H1 (cell line): Measurements from ENCODE around the gene SRMS. TPM values are rescaled to one million over a fixed set of nuclear protein-coding genes. Genes with fewer than 3 reads are reported as not detected.

Source experiments
- CTCF ChIA-PET: fragments of 300-600 bp; sonication (Branson Sonifier 250); formaldehyde crosslinking; loops from one replicate; lab custom pipeline; 2021; ENCODE audit not compliant: partially characterized antibody; lab: Charles Lee
- POLR2A ChIA-PET: fragments of 300-600 bp; sonication (Branson Sonifier 250); formaldehyde crosslinking; loops from one replicate; lab custom pipeline; 2021; ENCODE audit warnings: inconsistent platforms; ENCODE audit not compliant: partially characterized antibody; lab: Charles Lee
- DNase-seq, 2 experiments: peaks; one replicate each; pipeline versions ENCODE4 v3.0.0 to v3.0.0-alpha.2; 2010 to 2022; ENCODE audit warnings: low spot score in 2 of 2, low read depth in 1 of 2, mixed read lengths in 1 of 2
- FAIRE-seq: peaks from 2 replicates; lab custom pipeline; 2011; peaks lifted over from hg19 to GRCh38; lab: Jason Lieb, UNC
- H2AFZ ChIP-seq: 2 replicates; pipeline ENCODE4 v1.8.1; 2012; ENCODE audit warnings: low read length, inconsistent platforms
- H2AK5ac ChIP-seq: 2 replicates; pipeline ENCODE4 v1.6.1; 2013; ENCODE audit warnings: low read depth, low read length
- H2BK120ac ChIP-seq: replicated peaks from 2 replicates; pipeline ENCODE3; 2013; ENCODE audit warnings: low read depth, low read length, inconsistent platforms
- H2BK12ac ChIP-seq: 2 replicates; pipeline ENCODE4 v1.6.1; 2013; ENCODE audit warnings: low read depth, low read length
- H2BK15ac ChIP-seq: 2 replicates; pipeline ENCODE4 v1.6.1; 2013; ENCODE audit warnings: low read length
- H2BK20ac ChIP-seq: 2 replicates; pipeline ENCODE4 v1.6.1; 2013; ENCODE audit warnings: low read length
- H2BK5ac ChIP-seq: 2 replicates; pipeline ENCODE4 v1.6.1; 2013; ENCODE audit warnings: low read depth, low read length
- H3K14ac ChIP-seq: 2 replicates; pipeline ENCODE4 v1.6.1; 2013; ENCODE audit warnings: inconsistent platforms; ENCODE audit not compliant: insufficient read length
- H3K18ac ChIP-seq: 2 replicates; pipeline ENCODE4 v1.6.1; 2013; ENCODE audit warnings: low read length; ENCODE audit errors: extremely low read depth
- H3K23ac ChIP-seq: 2 replicates; pipeline ENCODE4 v1.6.1; 2013; ENCODE audit warnings: inconsistent platforms; ENCODE audit not compliant: insufficient read length
- H3K23me2 ChIP-seq: 2 replicates; pipeline ENCODE4 v1.6.1; 2013; ENCODE audit warnings: low read depth, low read length
- H3K27ac ChIP-seq: 2 replicates; pipeline ENCODE4 v1.6.1; 2011; ENCODE audit warnings: low read depth, low read length, inconsistent platforms
- H3K27me3 ChIP-seq, 4 experiments: replicated peaks in 1 of 4; 1 replicate in 1 of 4; 2 replicates in 3 of 4; pipeline versions ENCODE4 v1.6.1 to v1.8.1; 2011 to 2013; ENCODE audit warnings: low read length in 3 of 4, mild to moderate bottlenecking in 3 of 4, inconsistent platforms in 2 of 4, mixed read lengths in 2 of 4, moderate library complexity in 1 of 4; ENCODE audit not compliant: control insufficient read depth in 3 of 4, insufficient read depth in 3 of 4; ENCODE audit errors: extremely low read depth in 1 of 4
- H3K36me3 ChIP-seq, 4 experiments: 2 replicates each; pipeline versions ENCODE4 v1.6.1 to v1.8.1; 2011 to 2013; ENCODE audit warnings: mild to moderate bottlenecking in 4 of 4, low read length in 3 of 4, moderate library complexity in 2 of 4, control low read depth in 1 of 4, inconsistent platforms in 1 of 4; ENCODE audit not compliant: insufficient read depth in 4 of 4, control insufficient read depth in 2 of 4
- H3K4ac ChIP-seq: replicated peaks from 2 replicates; pipeline ENCODE3; 2013; ENCODE audit warnings: low read length, low read depth, mixed read lengths, inconsistent platforms; ENCODE audit not compliant: insufficient read length
- H3K4me1 ChIP-seq, 4 experiments: replicated peaks in 1 of 4; 1 replicate in 1 of 4; 2 replicates in 3 of 4; pipeline versions ENCODE4 v1.6.1 to v1.8.1; 2011 to 2013; ENCODE audit warnings: low read length in 3 of 4, inconsistent platforms in 2 of 4, mixed read lengths in 1 of 4; ENCODE audit not compliant: insufficient read depth in 4 of 4, control insufficient read depth in 3 of 4
- H3K4me2 ChIP-seq, 2 experiments: 2 replicates each; pipeline versions ENCODE4 v1.6.1 to v1.8.1; 2011 to 2013; ENCODE audit warnings: low read depth in 2 of 2, low read length in 2 of 2, control low read depth in 1 of 2, inconsistent platforms in 1 of 2, mild to moderate bottlenecking in 1 of 2; ENCODE audit not compliant: insufficient read depth in 1 of 2
- H3K4me3 ChIP-seq, 4 experiments: fragments of 200-600, 300-600 bp in 1 of 4; sonication (generic), shearing (Covaris generic), sonication (Bioruptor Twin) in 1 of 4; 2 replicates each; pipeline versions ENCODE4 v1.5.1 to v1.8.1; 2011 to 2016; ENCODE audit warnings: low read length in 4 of 4, low read depth in 3 of 4, control low read depth in 2 of 4, inconsistent platforms in 2 of 4, mild to moderate bottlenecking in 2 of 4, mixed read lengths in 1 of 4, moderate library complexity in 1 of 4; ENCODE audit not compliant: insufficient read depth in 2 of 4; ENCODE audit errors: extremely low read depth in 1 of 4
- H3K56ac ChIP-seq: replicated peaks from 2 replicates; pipeline ENCODE3; 2013; ENCODE audit warnings: low read depth, mild to moderate bottlenecking, mixed read lengths, low read length, inconsistent platforms; ENCODE audit not compliant: insufficient read length
- H3K79me1 ChIP-seq: 2 replicates; pipeline ENCODE4 v1.6.1; 2013; ENCODE audit warnings: low read depth, low read length, control low read depth
- H3K79me2 ChIP-seq, 2 experiments: 2 replicates each; pipeline versions ENCODE4 v1.6.1 to v1.8.1; 2012 to 2013; ENCODE audit warnings: low read length in 2 of 2, mild to moderate bottlenecking in 2 of 2, inconsistent platforms in 1 of 2; ENCODE audit not compliant: insufficient read depth in 2 of 2, control insufficient read depth in 1 of 2
- H3K9ac ChIP-seq, 4 experiments: replicated peaks in 1 of 4; 1 replicate in 1 of 4; 2 replicates in 3 of 4; pipeline versions ENCODE4 v1.6.1 to v1.8.1; 2011 to 2013; ENCODE audit warnings: low read depth in 3 of 4, low read length in 3 of 4, control low read depth in 2 of 4, mild to moderate bottlenecking in 2 of 4, moderate library complexity in 2 of 4, inconsistent platforms in 1 of 4; ENCODE audit errors: extremely low read depth in 1 of 4
- H3K9me3 ChIP-seq, 2 experiments: 2 replicates each; pipeline versions ENCODE4 v1.6.1 to v1.8.1; 2012 to 2013; ENCODE audit warnings: mild to moderate bottlenecking in 2 of 2, moderate library complexity in 2 of 2, control low read depth in 1 of 2, inconsistent platforms in 1 of 2, low read depth in 1 of 2, low read length in 1 of 2, mixed read lengths in 1 of 2; ENCODE audit not compliant: insufficient read depth in 2 of 2
- H4K20me1 ChIP-seq, 2 experiments: replicated peaks in 1 of 2; 2 replicates each; pipeline versions ENCODE3 to v1.8.1; 2011 to 2013; ENCODE audit warnings: inconsistent platforms in 2 of 2, low read length in 2 of 2, mild to moderate bottlenecking in 1 of 2; ENCODE audit not compliant: insufficient read depth in 2 of 2, control insufficient read depth in 1 of 2
- H4K5ac ChIP-seq: 2 replicates; pipeline ENCODE4 v1.6.1; 2013; ENCODE audit warnings: low read length, low read depth, mixed read lengths, inconsistent platforms; ENCODE audit not compliant: insufficient read length
- H4K8ac ChIP-seq: 2 replicates; pipeline ENCODE4 v1.8.0; 2013; ENCODE audit warnings: mild to moderate bottlenecking, moderate library complexity, low read length, inconsistent platforms; ENCODE audit not compliant: insufficient read depth; ENCODE audit errors: extremely low read depth
- H4K91ac ChIP-seq: replicated peaks from 2 replicates; pipeline ENCODE3; 2013; ENCODE audit warnings: low read length, mixed read lengths, inconsistent platforms; ENCODE audit not compliant: insufficient read length
- CEBPB ChIP-seq: IDR thresholded peaks from 2 replicates; pipeline ENCODE4 v1.6.1; 2012; ENCODE audit warnings: low read depth, low read length
- CREB1 ChIP-seq: IDR thresholded peaks from 2 replicates; pipeline ENCODE4 v1.6.1; 2012; ENCODE audit warnings: inconsistent platforms
- E2F6 ChIP-seq: IDR thresholded peaks from 2 replicates; pipeline ENCODE4 v1.6.1; 2012; ENCODE audit warnings: inconsistent platforms
- EP300 ChIP-seq, 2 experiments: IDR thresholded peaks; 1 replicate in 1 of 2; 2 replicates in 1 of 2; pipeline ENCODE4 v1.6.1; 2011 to 2012; ENCODE audit warnings: low read depth in 2 of 2, low read length in 2 of 2, mild to moderate bottlenecking in 2 of 2, borderline replicate concordance in 1 of 2, inconsistent platforms in 1 of 2, moderate library complexity in 1 of 2
- FOSL1 ChIP-seq: IDR thresholded peaks from 2 replicates; pipeline ENCODE4 v1.6.1; 2011; ENCODE audit warnings: mild to moderate bottlenecking, low read depth, low read length, moderate library complexity; ENCODE audit not compliant: insufficient read depth
- KDM4A ChIP-seq: IDR thresholded peaks from one replicate; pipeline ENCODE4 v1.7.1; 2012; ENCODE audit warnings: low read depth, mild to moderate bottlenecking, moderate library complexity, low read length, inconsistent platforms; ENCODE audit not compliant: severe bottlenecking
- POU5F1 ChIP-seq: IDR thresholded peaks from 2 replicates; pipeline ENCODE4 v1.6.1; 2011; ENCODE audit warnings: low read depth, mild to moderate bottlenecking, low read length, moderate library complexity
- TAF1 ChIP-seq: IDR thresholded peaks from 2 replicates; pipeline ENCODE4 v1.6.1; 2011; ENCODE audit warnings: mild to moderate bottlenecking, low read depth, low read length
- WGBS, 2 experiments: shearing (Covaris generic) in 1 of 2; methylation state at CpG; one replicate each; pipeline versions ENCODE4 v1.1.6 to v1.1.7; 2013 to 2015; ENCODE audit warnings: low lambda C conversion rate in 2 of 2, mixed read lengths in 2 of 2, inconsistent platforms in 1 of 2, low coverage in 1 of 2, missing lambda C conversion rate in 1 of 2; ENCODE audit not compliant: insufficient replicate concordance in 2 of 2, insufficient coverage in 1 of 2, insufficient read length in 1 of 2; ENCODE audit errors: extremely low coverage in 1 of 2, missing lambda C conversion rate in 1 of 2; 5-methylcytosine and 5-hydroxymethylcytosine counted together
- polyA plus RNA-seq, 7 experiments: library from polyadenylated mRNA; depleted of rRNA in 3 of 7; stranded (reverse) in 5 of 7; unstranded in 2 of 7; fragments of >200 nt in 5 of 7; fragments of 200-250 nt in 2 of 7; gene quantifications; 1 replicate in 5 of 7; 2 replicates in 1 of 7; 4 replicates in 1 of 7; pipeline versions ENCODE4 v1.2.1 to v1.2.3, GENCODE V29; 2011 to 2013; ENCODE audit warnings: missing spikeins in 2 of 7, mixed read lengths in 2 of 7
- total RNA-seq: library from RNA; stranded (reverse); fragmentation: NEBNext Ultra II Directional; extraction: Animal tissue kit (Norgen Biotek cat#: 25700); gene quantifications from 2 replicates; pipeline ENCODE4 v1.2.1, GENCODE V29; 2021
- TF ChIP-seq, protein P1 (sequence below): IDR thresholded peaks from 2 replicates; pipeline ENCODE4 v1.6.1; 2011; ENCODE audit warnings: low read length, improper control_type of control experiment

Gene SRMS
- total and polyA plus RNA-seq, 2 of the 8 experiments (the other 6 are each of a cell fraction or from before 2014, with no cell fraction given) = 0.39 to 0.76 TPM

- H4K5ac ChIP-seq = peak within 1 kb of the TSS; percentile 40
- no peak for FAIRE-seq
- H3K27ac ChIP-seq = no peak within 1 kb of the TSS
- H3K79me1 ChIP-seq = no peaks in the 10 kb centered on the region
- H3K4me2 ChIP-seq = peak within 1 kb of the TSS; percentile 63 to 95
- peak in 1 of 2 experiments; percentile 78 for DNase-seq
- H3K56ac ChIP-seq = peak within 1 kb of the TSS; percentile 30
- POLR2A ChIA-PET = interaction anchor here (0.9 to 3.0 kb wide), 5 partner anchors 9 to 53 kb away, joined by 3 to 12 read pairs (median 4); partner anchors contain the start of gene GMEB2
- peak within 1 kb of the TSS; percentile 32 to 77 (median 61) for H3K4me3 ChIP-seq
- H3K9me3 ChIP-seq = no peaks in the 10 kb centered on the region
- H2BK12ac ChIP-seq = peak within 1 kb of the TSS; percentile 68; the same call in 1 of the 2 replicates
- peak within 1 kb of the TSS; percentile 97 for H4K91ac ChIP-seq
- H3K14ac ChIP-seq = no peak within 1 kb of the TSS
- H3K23ac ChIP-seq = no peak within 1 kb of the TSS
- no peak within 1 kb of the TSS; the same call in 1 of the 2 replicates for H3K18ac ChIP-seq
- H3K4ac ChIP-seq = peak within 1 kb of the TSS; percentile 32
- WGBS, 2 experiments = 23% methylated on average over 18 of the region's 40 CpGs; no CpG with 5 or more reads in 1 of the 2 experiments
- H2AK5ac ChIP-seq = no peak within 1 kb of the TSS
- H2BK20ac ChIP-seq = peak within 1 kb of the TSS; percentile 61; the same call in 1 of the 2 replicates
- no peaks in the 10 kb centered on the region; a peak in 1 of 7 replicates for H3K27me3 ChIP-seq
- H4K20me1 ChIP-seq = peaks cover 0 to 3% of the 10 kb centered on the region in 2 experiments
- H4K8ac ChIP-seq = peak within 1 kb of the TSS; percentile 85
- no peaks in the 10 kb centered on the region; the same call in 1 of the 2 replicates for H3K23me2 ChIP-seq
- H3K36me3 ChIP-seq = no peaks in the 10 kb centered on the region
- no peak within 1 kb of the TSS for H2BK120ac ChIP-seq
- H2BK15ac ChIP-seq = no peak within 1 kb of the TSS
- CTCF ChIA-PET = interaction anchor here (0.6 to 3.2 kb wide), 8 partner anchors 12 to 50 kb away, joined by 3 to 20 read pairs (median 3); partner anchors contain the start of gene PTK6
- no peaks in the 10 kb centered on the region for H3K79me2 ChIP-seq
- peak within 1 kb of the TSS; percentile 87; the same call in 1 of the 2 replicates for H2AFZ ChIP-seq
- H2BK5ac ChIP-seq = no peak within 1 kb of the TSS
- H3K9ac ChIP-seq = peak within 1 kb of the TSS in 3 of 4 experiments; percentile 25 to 47 (median 46); a peak in 4 of 7 replicates
- H3K4me1 ChIP-seq = peaks cover 0 to 6% (median 6%) of the 10 kb centered on the region in 4 experiments; a peak in 6 of 7 replicates
- TF ChIP-seq E2F6 = no peak
- no peak for TF ChIP-seq CEBPB
- no peak for TF ChIP-seq CREB1
- TF ChIP-seq POU5F1 = no peak
- TF ChIP-seq EP300 (IDR thresholded peaks at IDR 0.05; ENCODE audit: borderline replicate concordance in 1 of 2, low read depth in 2 of 2, low read length in 2 of 2) = no peak
- TF ChIP-seq KDM4A = peak; percentile 60
- TF ChIP-seq TAF1 = peak; percentile 8; the same call in 1 of the 2 replicates
- TF ChIP-seq FOSL1 = no peak
- TF ChIP-seq, protein P1, sequence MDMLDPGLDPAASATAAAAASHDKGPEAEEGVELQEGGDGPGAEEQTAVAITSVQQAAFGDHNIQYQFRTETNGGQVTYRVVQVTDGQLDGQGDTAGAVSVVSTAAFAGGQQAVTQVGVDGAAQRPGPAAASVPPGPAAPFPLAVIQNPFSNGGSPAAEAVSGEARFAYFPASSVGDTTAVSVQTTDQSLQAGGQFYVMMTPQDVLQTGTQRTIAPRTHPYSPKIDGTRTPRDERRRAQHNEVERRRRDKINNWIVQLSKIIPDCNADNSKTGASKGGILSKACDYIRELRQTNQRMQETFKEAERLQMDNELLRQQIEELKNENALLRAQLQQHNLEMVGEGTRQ = no peak
These were observed 26.7 kb upstream of the SRMS start, which contains the start of gene HELZ2 for GRCh38 chr20:63574156-63574828. Gene HELZ2 (minus strand): TSS chr20:63574239. CDS start chr20:63572385, 1,854 bp downstream.
